Subcutaneous adipose tissue (tissue), 4 donors: ENCODE results near the gene FRMD6. TPM values are rescaled to one million over a fixed set of nuclear protein-coding genes. Genes with fewer than 3 reads are reported as not detected.

Experiments used
- total RNA-seq, 4 donors: library from RNA; depleted of rRNA; stranded (reverse); fragments of >200 nt; gene quantifications; one replicate each; pipeline ENCODE4 v1.1.0, GENCODE V29; 2016
- TF ChIP-seq, protein P1 (sequence below): fragments of 450-650 bp; IDR thresholded peaks from one replicate; pipeline ENCODE4 v1.5.1; 2016; ENCODE audit warnings: low read depth, mild to moderate bottlenecking, control low read depth, antibody characterized with exemption, moderate library complexity

FRMD6 gene
- total RNA-seq, 4 donors from 2014 or later = 14.1 to 19.4 (median 18.2) TPM

DNA sequence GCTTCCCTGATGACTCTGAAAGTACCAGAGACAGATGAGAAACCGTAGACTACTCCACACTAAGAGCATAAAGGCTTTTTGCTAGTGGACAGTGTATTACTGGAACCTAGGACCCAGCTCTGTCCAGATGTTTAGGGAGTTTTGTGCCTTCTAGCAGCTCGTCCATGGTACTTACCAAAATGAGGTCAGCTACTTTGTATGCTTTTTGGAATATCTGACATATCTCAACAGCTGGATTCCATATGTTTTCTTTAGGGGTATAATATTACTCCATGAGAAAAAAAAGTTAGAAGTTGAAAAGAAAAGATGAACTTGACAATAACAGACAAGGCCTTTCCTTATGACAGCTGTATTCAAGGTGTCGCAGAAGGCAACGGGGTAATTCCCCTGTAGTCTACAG lies 32.1 kb upstream of the FRMD6 start:
- TF ChIP-seq, protein P1, sequence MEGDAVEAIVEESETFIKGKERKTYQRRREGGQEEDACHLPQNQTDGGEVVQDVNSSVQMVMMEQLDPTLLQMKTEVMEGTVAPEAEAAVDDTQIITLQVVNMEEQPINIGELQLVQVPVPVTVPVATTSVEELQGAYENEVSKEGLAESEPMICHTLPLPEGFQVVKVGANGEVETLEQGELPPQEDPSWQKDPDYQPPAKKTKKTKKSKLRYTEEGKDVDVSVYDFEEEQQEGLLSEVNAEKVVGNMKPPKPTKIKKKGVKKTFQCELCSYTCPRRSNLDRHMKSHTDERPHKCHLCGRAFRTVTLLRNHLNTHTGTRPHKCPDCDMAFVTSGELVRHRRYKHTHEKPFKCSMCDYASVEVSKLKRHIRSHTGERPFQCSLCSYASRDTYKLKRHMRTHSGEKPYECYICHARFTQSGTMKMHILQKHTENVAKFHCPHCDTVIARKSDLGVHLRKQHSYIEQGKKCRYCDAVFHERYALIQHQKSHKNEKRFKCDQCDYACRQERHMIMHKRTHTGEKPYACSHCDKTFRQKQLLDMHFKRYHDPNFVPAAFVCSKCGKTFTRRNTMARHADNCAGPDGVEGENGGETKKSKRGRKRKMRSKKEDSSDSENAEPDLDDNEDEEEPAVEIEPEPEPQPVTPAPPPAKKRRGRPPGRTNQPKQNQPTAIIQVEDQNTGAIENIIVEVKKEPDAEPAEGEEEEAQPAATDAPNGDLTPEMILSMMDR = no peak

DNA sequence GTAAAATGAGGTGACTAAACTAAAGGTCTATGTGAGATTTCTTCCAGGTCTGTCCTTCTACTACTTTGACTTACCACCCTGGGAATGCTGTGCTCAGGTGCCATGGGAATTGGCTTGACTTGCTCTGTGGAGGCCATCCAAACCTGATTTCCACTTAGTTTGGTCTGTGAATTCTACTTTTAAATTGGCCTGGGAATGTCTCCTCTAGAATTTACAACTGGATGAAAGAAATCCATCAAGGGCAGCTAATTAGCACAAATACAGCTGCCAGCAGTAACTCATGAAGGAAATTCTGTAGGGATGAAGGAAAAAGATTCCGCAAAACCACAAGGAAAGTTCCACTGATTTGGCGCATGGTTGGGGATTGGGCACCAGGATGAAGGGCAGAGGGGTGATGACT lies 31.7 kb upstream of the FRMD6 start:
- TF ChIP-seq, protein P1 = no peak

DNA sequence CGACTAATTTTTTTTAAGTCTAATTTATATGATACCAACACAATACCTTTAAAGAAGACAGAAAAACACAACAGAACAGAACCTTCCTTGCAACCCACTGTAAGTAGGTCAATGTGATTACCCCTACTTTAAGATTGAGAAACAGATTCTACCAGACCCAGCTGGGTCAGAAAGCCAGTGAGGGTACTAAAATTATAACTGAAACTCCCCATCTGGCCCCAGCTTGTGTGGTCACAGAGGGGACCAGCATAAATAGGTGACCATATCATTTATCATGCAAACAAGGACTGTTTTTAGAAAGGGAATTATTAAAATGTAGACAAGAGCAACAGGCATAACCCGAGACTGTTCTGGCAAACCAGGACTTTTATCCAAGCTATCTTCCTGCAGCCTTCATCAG lies 30.1 kb upstream of the FRMD6 start:
- TF ChIP-seq, protein P1 = no peak

DNA sequence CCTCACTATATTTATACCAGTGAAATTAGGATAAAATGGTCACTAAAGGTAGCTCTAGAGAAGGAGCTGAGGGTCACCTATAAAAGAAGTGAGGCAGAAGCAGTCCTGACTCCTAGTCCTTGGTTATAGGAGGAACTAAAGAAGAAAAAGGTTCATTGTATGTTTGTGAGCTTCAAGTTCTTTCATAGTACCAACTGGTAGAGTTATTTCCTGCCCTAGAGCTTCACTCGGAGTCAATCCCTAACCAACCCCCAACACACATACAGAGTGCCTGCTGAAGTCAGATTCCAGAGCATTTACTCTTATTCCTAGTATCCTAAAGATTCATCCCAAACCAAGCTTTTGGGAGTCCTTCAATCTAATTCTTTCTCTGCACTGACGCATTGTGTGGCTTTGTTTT lies 29.3 kb upstream of the FRMD6 start:
- TF ChIP-seq, protein P1 = no peak

DNA sequence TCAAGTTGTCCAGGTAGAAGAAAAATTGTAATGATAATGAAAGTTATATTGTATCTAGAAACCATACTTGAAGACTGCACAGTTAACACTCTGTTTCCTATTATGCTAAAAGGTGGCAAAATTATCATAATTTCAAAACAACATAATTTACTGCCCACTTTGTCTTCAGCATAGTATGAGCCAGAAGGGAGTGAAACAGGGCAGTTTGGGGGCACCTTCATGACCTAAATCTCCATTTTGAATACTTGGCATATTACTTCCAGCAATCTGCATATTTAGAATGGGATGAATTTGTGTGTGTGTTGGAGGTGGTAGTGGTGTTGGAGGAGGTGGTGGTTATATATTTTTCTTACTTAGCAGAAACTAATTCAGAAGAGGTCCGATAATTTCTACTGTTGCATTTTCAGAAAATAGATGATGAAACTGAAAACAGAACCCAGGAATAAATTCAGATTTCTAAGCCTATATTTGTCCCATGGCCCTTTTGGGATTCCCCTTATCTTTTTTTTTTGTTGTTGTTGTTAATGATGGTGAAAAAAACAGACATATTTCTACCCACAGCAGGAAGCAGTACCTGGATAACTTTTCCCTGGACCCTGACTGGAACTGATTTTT lies 26.6 kb upstream of the FRMD6 start:
- TF ChIP-seq, protein P1 = no peak

DNA sequence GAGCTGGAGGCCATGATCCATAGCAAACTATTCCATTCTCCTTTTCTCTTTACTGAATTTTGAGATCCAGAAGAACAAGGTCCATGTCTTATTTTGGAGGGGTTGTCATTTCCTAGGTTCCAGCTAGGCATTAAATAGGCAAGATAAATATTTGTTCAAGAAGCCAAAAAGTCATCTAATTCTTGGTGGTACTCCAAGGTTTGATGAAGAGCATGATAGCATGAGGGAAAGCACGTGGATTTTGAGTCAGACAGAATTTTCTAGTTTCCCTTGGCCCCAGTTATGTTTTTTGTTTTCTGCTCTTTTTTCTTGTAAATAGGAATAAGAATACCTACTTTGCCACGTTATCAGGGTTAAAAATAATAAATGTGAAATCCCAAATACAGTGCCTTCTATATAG lies 25.5 kb upstream of the FRMD6 start:
- TF ChIP-seq, protein P1 = no peak

DNA sequence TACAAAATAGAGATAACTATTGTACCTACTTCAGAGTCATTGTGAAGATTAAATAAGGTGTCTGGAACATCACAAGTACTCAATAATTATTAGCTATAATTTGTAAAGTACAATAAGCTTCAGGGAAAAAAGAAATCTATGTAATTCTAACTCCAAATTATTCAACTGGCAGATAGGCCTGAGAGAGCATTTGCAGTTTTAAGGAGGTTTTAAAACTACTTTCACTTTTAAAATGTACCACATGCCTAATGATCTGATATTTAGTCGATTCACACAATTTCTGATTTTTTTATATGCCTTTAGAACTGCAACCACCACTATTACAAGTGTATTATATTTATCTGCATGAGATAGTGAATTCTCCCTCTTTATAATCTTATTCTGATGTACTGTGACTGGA lies 24.9 kb upstream of the FRMD6 start:
- TF ChIP-seq, protein P1 = no peak
